Measurements from ENCODE around the gene ERP44.

- TF ChIP-seq EZH2phosphoT487 (IDR thresholded peaks at IDR 0.05; ENCODE audit: insufficient read depth, low read depth) (no peak), EZH2 (IDR thresholded peaks at IDR 0.05; ENCODE audit: insufficient read depth, poor library complexity, severe bottlenecking) (no peak)
These were observed 85.2 kb downstream of the ERP44 start for GRCh38 chr9:100013573-100013972.

Data from GM23248 (cell line).